Brain microvascular endothelial cell (primary cell): ENCODE results near the gene CROCC2.

Experiments used
- DNase-seq: peaks from one replicate; pipeline ENCODE4 v3.0.0-alpha.2; 2020
- H3K27ac ChIP-seq: fragments of 250-450 bp; sonication (Bioruptor Pico); 2 replicates; pipeline ENCODE4 v1.5.1; 2020; ENCODE audit warnings: mild to moderate bottlenecking, moderate library complexity
- H3K27me3 ChIP-seq: fragments of 250-450 bp; sonication (Bioruptor Pico); replicated peaks from 2 replicates; pipeline ENCODE4 v1.5.1; 2020; ENCODE audit warnings: mild to moderate bottlenecking
- H3K36me3 ChIP-seq: fragments of 250-450 bp; sonication (Bioruptor Pico); replicated peaks from 2 replicates; pipeline ENCODE4 v1.5.1; 2020; ENCODE audit warnings: mild to moderate bottlenecking
- H3K4me3 ChIP-seq: 2 replicates; pipeline ENCODE4 v1.5.1; 2011; ENCODE audit warnings: low read depth, mild to moderate bottlenecking, control low read depth, low read length, moderate library complexity
- CTCF ChIP-seq: IDR thresholded peaks from 2 replicates; pipeline ENCODE4 v1.5.1; 2011; ENCODE audit warnings: low read depth, mild to moderate bottlenecking, moderate library complexity, low read length, control low read depth, inconsistent platforms; ENCODE audit errors: missing control alignments
- in situ Hi-C: cut with HindIII; loops from 2 replicates; pipeline ENCODE4 v1.10.0; 2017; ENCODE audit warnings: low sequenced_read_pairs, low pct_ligation_motif_present

CROCC2 gene

DNA sequence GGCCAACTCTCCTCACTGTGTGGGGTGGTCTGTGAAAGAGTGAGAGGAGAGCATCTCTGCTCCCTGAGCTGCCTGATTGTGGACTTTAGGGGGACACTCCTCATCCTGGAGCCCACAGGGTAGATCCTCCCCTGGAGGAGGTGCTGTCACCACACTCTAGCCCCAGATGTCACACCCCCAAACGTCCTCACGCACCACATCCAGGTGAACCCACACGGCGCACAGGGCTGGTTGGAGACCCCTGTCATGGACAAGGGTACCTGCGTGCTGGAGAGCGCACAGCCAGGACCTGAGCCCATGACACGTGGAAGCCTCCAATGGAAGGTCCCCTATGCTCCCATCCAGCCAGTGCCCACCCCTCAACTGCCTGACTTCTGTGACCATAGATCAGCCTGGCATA lies 27.0 kb upstream of the CROCC2 start:
- Histone ChIP-seq H3K4me3 (no peak overlapping the region), H3K27ac (no peak overlapping the region), H3K27me3 (no peaks in the 10 kb centered on the region), H3K36me3 (no peaks in the 10 kb centered on the region)
- in situ Hi-C loops = no loop called here
- no peak for TF ChIP-seq CTCF
- no peak for DNase-seq

GRCh38 chr2:240881913-240882312 lies 24.2 kb upstream of the CROCC2 start:
- no peak for TF ChIP-seq CTCF
- in situ Hi-C loops = no loop called here
- Histone ChIP-seq H3K27ac (no peak overlapping the region), H3K4me3 (no peak overlapping the region), H3K27me3 (no peaks in the 10 kb centered on the region), H3K36me3 (no peaks in the 10 kb centered on the region)
- DNase-seq = no peak

DNA sequence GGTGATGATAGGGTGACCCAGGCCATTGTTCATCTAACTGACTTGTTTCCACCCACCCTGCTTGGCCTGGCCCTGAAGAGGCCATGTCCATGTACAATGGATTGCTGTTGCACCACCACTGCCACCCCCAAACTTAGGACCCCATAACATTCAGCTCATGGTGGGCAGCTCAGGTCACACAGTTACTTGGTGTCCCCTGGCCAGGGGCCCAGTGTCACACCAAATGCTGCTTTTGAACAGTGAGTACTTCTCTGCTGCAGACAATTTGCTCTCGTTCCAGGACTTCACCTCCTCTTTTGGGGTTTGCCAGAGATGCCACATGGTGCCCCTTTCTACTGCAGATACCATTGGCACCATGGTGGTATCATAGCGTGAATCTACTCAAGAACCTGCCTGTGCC lies 21.9 kb upstream of the CROCC2 start:
- TF ChIP-seq CTCF = no peak
- H3K27ac ChIP-seq = no peak overlapping the region
- in situ Hi-C loops = no loop called here
- no peaks in the 10 kb centered on the region for H3K36me3 ChIP-seq
- no peaks in the 10 kb centered on the region for H3K27me3 ChIP-seq
- H3K4me3 ChIP-seq = no peak overlapping the region
- no peak for DNase-seq

DNA sequence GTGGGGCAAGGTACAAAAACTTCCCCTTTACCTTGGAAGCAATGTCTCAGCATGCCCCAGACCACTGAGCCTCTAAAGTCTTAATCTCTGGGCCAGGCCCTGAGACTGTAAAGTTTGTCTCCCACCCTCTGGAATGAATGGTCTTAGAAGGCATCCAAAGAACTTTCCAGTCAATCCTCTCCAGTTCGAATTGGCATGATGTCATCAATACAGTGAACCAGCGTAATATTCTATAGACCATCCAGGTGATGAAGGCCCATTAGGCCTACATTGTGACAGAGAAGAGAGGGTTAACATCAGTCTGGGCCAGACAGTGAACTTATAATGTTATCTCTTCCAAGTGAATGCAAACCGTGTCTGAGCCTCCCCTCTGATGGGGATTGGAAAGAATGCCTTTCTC lies 21.4 kb upstream of the CROCC2 start:
- no peaks in the 10 kb centered on the region for H3K27me3 ChIP-seq
- no peak for DNase-seq
- H3K27ac ChIP-seq = no peak overlapping the region
- no peak for TF ChIP-seq CTCF
- in situ Hi-C loops = no loop called here
- no peak overlapping the region for H3K4me3 ChIP-seq
- no peaks in the 10 kb centered on the region for H3K36me3 ChIP-seq

DNA sequence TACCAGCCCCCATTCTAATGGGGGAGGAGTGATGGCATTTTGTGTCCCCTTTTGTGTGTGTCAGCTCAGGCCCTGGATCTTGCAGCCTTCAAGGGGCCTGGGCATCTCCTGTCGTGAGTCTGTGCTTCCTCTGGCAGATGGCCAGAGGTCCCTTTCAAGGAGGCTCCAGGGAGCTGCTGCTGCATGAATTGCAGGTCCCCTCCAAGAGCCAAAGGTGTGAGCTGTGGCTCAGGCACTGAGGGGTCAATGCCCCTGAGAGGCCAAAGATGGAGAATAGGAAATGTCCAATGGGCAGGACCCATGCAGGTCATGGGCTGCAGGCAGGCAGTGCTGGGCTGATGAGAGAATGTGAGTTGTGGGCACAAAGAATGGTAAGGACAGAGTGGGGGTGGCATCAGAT lies 20.6 kb upstream of the CROCC2 start:
- no peak overlapping the region for H3K27ac ChIP-seq
- TF ChIP-seq CTCF = no peak
- in situ Hi-C loops = no loop called here
- H3K4me3 ChIP-seq = no peak overlapping the region
- DNase-seq = no peak
- no peaks in the 10 kb centered on the region for H3K27me3 ChIP-seq
- H3K36me3 ChIP-seq = no peaks in the 10 kb centered on the region

GRCh38 chr2:240886023-240886565 lies 20.0 kb upstream of the CROCC2 start:
- H3K27ac ChIP-seq = no peak overlapping the region
- H3K27me3 ChIP-seq = no peaks in the 10 kb centered on the region
- in situ Hi-C loops = no loop called here
- no peak for DNase-seq
- no peaks in the 10 kb centered on the region for H3K36me3 ChIP-seq
- no peak for TF ChIP-seq CTCF
- H3K4me3 ChIP-seq = no peak overlapping the region
